ENCODE measurements around the gene TTC39A.
A peak's percentile ranks its signal among the peaks of the same experiment; 100 is the strongest.

The TTC39A gene

GRCh38 chr1:51313961-51314777, 16.2 kb downstream of the TTC39A start:
- no peak for DNase-seq

- no peak for DNase-seq
These were observed 17.0 kb downstream of the TTC39A start for GRCh38 chr1:51313268-51313852.

- no peak for DNase-seq
These were observed 17.6 kb downstream of the TTC39A start for GRCh38 chr1:51312718-51313117.

GRCh38 chr1:51311826-51312225, 18.5 kb downstream of the TTC39A start:
- DNase-seq: no peak

- DNase-seq: no peak
These were observed 19.3 kb downstream of the TTC39A start for GRCh38 chr1:51310871-51311613.

- no peak for DNase-seq
These were observed 21.1 kb downstream of the TTC39A start for GRCh38 chr1:51309291-51309690.

- no peak for DNase-seq
These were observed 21.7 kb downstream of the TTC39A start for GRCh38 chr1:51308636-51309035.

GRCh38 chr1:51306950-51307349, 23.4 kb downstream of the TTC39A start:
- DNase-seq: no peak

- no peak for DNase-seq
These were observed 25.0 kb downstream of the TTC39A start for GRCh38 chr1:51305371-51305823.

- DNase-seq: no peak
These were observed 26.0 kb downstream of the TTC39A start for GRCh38 chr1:51304360-51304759.

- DNase-seq: peak in 1 of 2 donors; percentile 21
These were observed 26.6 kb downstream of the TTC39A start for GRCh38 chr1:51303751-51304251.

GRCh38 chr1:51303315-51303714, 27.0 kb downstream of the TTC39A start:
- no peak for DNase-seq

GRCh38 chr1:51302746-51303145, 27.6 kb downstream of the TTC39A start:
- no peak for DNase-seq

GRCh38 chr1:51302270-51302669, 28.1 kb downstream of the TTC39A start:
- no peak for DNase-seq

GRCh38 chr1:51301844-51302162, 28.6 kb downstream of the TTC39A start:
- DNase-seq: no peak

GRCh38 chr1:51301152-51301843, 29.1 kb downstream of the TTC39A start:
- no peak for DNase-seq

- DNase-seq: no peak
These were observed 30.2 kb downstream of the TTC39A start for GRCh38 chr1:51299981-51300670.

GRCh38 chr1:51299185-51299885, 31.0 kb downstream of the TTC39A start:
- DNase-seq: no peak

GRCh38 chr1:51298322-51298705, 32.0 kb downstream of the TTC39A start:
- DNase-seq: no peak

GRCh38 chr1:51297401-51298321, 32.7 kb downstream of the TTC39A start:
- DNase-seq: no peak

Measured in stimulated activated CD4-positive, alpha-beta T cell treated with anti-CD3 and anti-CD28 coated beads, Interleukin-2, amount 100 ng/mL, for 48 hours (primary cell).